Kidney (tissue), 14 donors: Measurements from ENCODE around the gene SF3B3. TPM values are rescaled to one million over a fixed set of nuclear protein-coding genes. Genes with fewer than 3 reads are reported as not detected.

ENCODE experiments used
- DNase-seq, 5 donors: peaks; one replicate each; pipeline ENCODE4 v3.0.0-alpha.2; 2013 to 2020
- FAIRE-seq: peaks from 2 replicates; lab custom pipeline; 2012; peaks lifted over from hg19 to GRCh38; lab: Jason Lieb, UNC
- H3K27ac ChIP-seq, 2 donors: one replicate each; pipeline ENCODE4 v1.7.0; 2013; ENCODE audit warnings: low read depth in 2 of 2, low read length in 2 of 2, inconsistent platforms in 1 of 2
- H3K27me3 ChIP-seq: one replicate; pipeline ENCODE4 v1.7.1; 2013; ENCODE audit warnings: low read length, inconsistent platforms; ENCODE audit not compliant: control insufficient read depth, insufficient read depth
- H3K36me3 ChIP-seq, 3 donors: one replicate each; pipeline versions ENCODE4 v1.7.0 to v1.7.1; 2013; ENCODE audit warnings: low read length in 3 of 3, control low read depth in 1 of 3, inconsistent platforms in 1 of 3; ENCODE audit not compliant: insufficient read depth in 3 of 3, control insufficient read depth in 2 of 3
- H3K4me1 ChIP-seq, 3 donors: one replicate each; pipeline versions ENCODE4 v1.7.0 to v1.7.1; 2013; ENCODE audit warnings: low read length in 3 of 3, inconsistent platforms in 1 of 3, low read depth in 1 of 3; ENCODE audit not compliant: control insufficient read depth in 2 of 3, insufficient read depth in 2 of 3
- H3K4me3 ChIP-seq, 3 donors: one replicate each; pipeline versions ENCODE4 v1.7.0 to v1.8.1; 2013; ENCODE audit warnings: low read length in 3 of 3, control low read depth in 1 of 3, inconsistent platforms in 1 of 3
- H3K9ac ChIP-seq, 3 donors: one replicate each; pipeline versions ENCODE4 v1.7.0 to v1.7.1; 2013; ENCODE audit warnings: low read length in 3 of 3, control low read depth in 1 of 3, inconsistent platforms in 1 of 3
- H3K9me3 ChIP-seq, 3 donors: one replicate each; pipeline versions ENCODE4 v1.7.0 to v1.7.1; 2013; ENCODE audit warnings: low read length in 3 of 3, control low read depth in 1 of 3, inconsistent platforms in 1 of 3; ENCODE audit not compliant: control insufficient read depth in 2 of 3, insufficient read depth in 1 of 3
- CTCF ChIP-seq: IDR thresholded peaks from 3 replicates; pipeline ENCODE4 v1.5.1; 2012; ENCODE audit warnings: mild to moderate bottlenecking, moderate library complexity, borderline replicate concordance; ENCODE audit not compliant: insufficient read depth; ENCODE audit errors: extremely low read depth
- intact Hi-C: fragments of 100-400 bp; cut with DNase I; formaldehyde crosslinking; loops from one replicate; pipeline ENCODE4 v1.11.1; 2022
- polyA plus RNA-seq: library from polyadenylated mRNA; stranded (reverse); fragments of 350-450 nt; fragmentation: Illumina TruSeq; extraction: RNeasy Lipid Tissue Mini Kit (QIAGEN cat#74804); gene quantifications from one replicate; pipeline ENCODE4 v1.2.3, GENCODE V29; 2014; ENCODE audit warnings: low read depth, low replicate concordance; ENCODE audit not compliant: insufficient read depth
- total RNA-seq: library from RNA; stranded (reverse); fragmentation: NEBNext Ultra II Directional; extraction: Animal tissue kit (Norgen Biotek cat#: 25700); gene quantifications from one replicate; pipeline ENCODE4 v1.2.1, GENCODE V29; 2021
- donor health status: control.
- donor health status: control.
- donor health status: control.
- donor health status: control.
- donor health status: control.
- donor health status: DM: yes; HTN: yes; CAD: no.
- donor health status: Normal renal cell carcinoma (clear cell type).

Gene SF3B3
- total and polyA plus RNA-seq, 2 donors from 2014 or later: 92.9 to 246 TPM

GRCh38 chr16:70602831-70603230 is 79.2 kb downstream of the SF3B3 start:
- FAIRE-seq: no peak
- H3K4me3 ChIP-seq: no peak overlapping the region
- no peaks in the 10 kb centered on the region for H3K4me1 ChIP-seq
- no peaks in the 10 kb centered on the region for H3K9me3 ChIP-seq
- H3K36me3 ChIP-seq: no peaks in the 10 kb centered on the region
- no peak for TF ChIP-seq CTCF
- H3K27me3 ChIP-seq: no peaks in the 10 kb centered on the region
- no peak for DNase-seq
- no peak overlapping the region for H3K27ac ChIP-seq
- no peak overlapping the region for H3K9ac ChIP-seq
- intact Hi-C loops: no loop called here

GRCh38 chr16:70604407-70605282 is 81.0 kb downstream of the SF3B3 start:
- Histone ChIP-seq H3K9me3 (no peaks in the 10 kb centered on the region), H3K27me3 (no peaks in the 10 kb centered on the region), H3K27ac (no peak overlapping the region), H3K4me3 (no peak overlapping the region), H3K4me1 (no peaks in the 10 kb centered on the region), H3K9ac (no peak overlapping the region), H3K36me3 (no peaks in the 10 kb centered on the region)
- no peak for TF ChIP-seq CTCF
- DNase-seq (no peak), FAIRE-seq (no peak)
- intact Hi-C loops: no loop called here

GRCh38 chr16:70605283-70605657 is 81.7 kb downstream of the SF3B3 start:
- TF ChIP-seq CTCF: no peak
- no peak for FAIRE-seq
- no peak overlapping the region for H3K4me3 ChIP-seq
- no peaks in the 10 kb centered on the region for H3K36me3 ChIP-seq
- H3K27ac ChIP-seq: no peak overlapping the region
- intact Hi-C loops: no loop called here
- no peaks in the 10 kb centered on the region for H3K27me3 ChIP-seq
- peaks cover 0 to under 1% (median 0%) of the 10 kb centered on the region in 3 donors for H3K4me1 ChIP-seq
- no peaks in the 10 kb centered on the region for H3K9me3 ChIP-seq
- no peak for DNase-seq
- H3K9ac ChIP-seq: no peak overlapping the region
